SK-N-SH treated with all-trans-retinoic acid at 6 μM for 48 hours (cell line): ENCODE results near the gene CD46.

Experiments used
- ARNTL ChIP-seq: fragments of 450-650 bp; formaldehyde crosslinking; IDR thresholded peaks from 2 replicates; pipeline ENCODE4 v1.5.0; 2020; ENCODE audit warnings: low read depth, mild to moderate bottlenecking, moderate library complexity, borderline replicate concordance
- BACH2 ChIP-seq: fragments of 250-450 bp; sonication (Bioruptor Pico); IDR thresholded peaks from 2 replicates; pipeline ENCODE4 v1.9.0; 2021; ENCODE audit warnings: mild to moderate bottlenecking, borderline replicate concordance
- CREB5 ChIP-seq: fragments of 250-450 bp; sonication (Bioruptor Pico); IDR thresholded peaks from 2 replicates; pipeline ENCODE4 v1.5.1; 2020; ENCODE audit warnings: low read depth, mild to moderate bottlenecking, moderate library complexity
- CSRNP3 ChIP-seq: fragments of 250-450 bp; sonication (Bioruptor Pico); IDR thresholded peaks from 2 replicates; pipeline ENCODE4 v1.5.1; 2021; ENCODE audit warnings: mild to moderate bottlenecking, moderate library complexity
- GLIS3 ChIP-seq: fragments of 250-450 bp; sonication (Bioruptor Pico); IDR thresholded peaks from 2 replicates; pipeline ENCODE4 v1.5.0; 2020; ENCODE audit warnings: mild to moderate bottlenecking, moderate library complexity
- ISL1 ChIP-seq: fragments of 250-450 bp; sonication (Bioruptor Pico); IDR thresholded peaks from 2 replicates; pipeline ENCODE4 v2.1.2; 2022; ENCODE audit warnings: mild to moderate bottlenecking, moderate library complexity
- PATZ1 ChIP-seq: fragments of 250-450 bp; sonication (Bioruptor Pico); IDR thresholded peaks from 2 replicates; pipeline ENCODE4 v1.8.0; 2020; ENCODE audit warnings: mild to moderate bottlenecking, moderate library complexity, borderline replicate concordance
- POU6F1 ChIP-seq: fragments of 250-450 bp; sonication (Bioruptor Pico); IDR thresholded peaks from 2 replicates; pipeline ENCODE4 v1.8.0; 2021; ENCODE audit warnings: low read depth, mild to moderate bottlenecking, moderate library complexity, borderline replicate concordance
- RARB ChIP-seq: fragments of 250-450 bp; sonication (Bioruptor Pico); IDR thresholded peaks from 2 replicates; pipeline ENCODE4 v1.8.0; 2021; ENCODE audit warnings: mild to moderate bottlenecking, moderate library complexity
- TOX ChIP-seq: fragments of 250-450 bp; sonication (Bioruptor Pico); IDR thresholded peaks from 2 replicates; pipeline ENCODE4 v1.8.0; 2021; ENCODE audit warnings: mild to moderate bottlenecking, moderate library complexity, borderline replicate concordance

DNA sequence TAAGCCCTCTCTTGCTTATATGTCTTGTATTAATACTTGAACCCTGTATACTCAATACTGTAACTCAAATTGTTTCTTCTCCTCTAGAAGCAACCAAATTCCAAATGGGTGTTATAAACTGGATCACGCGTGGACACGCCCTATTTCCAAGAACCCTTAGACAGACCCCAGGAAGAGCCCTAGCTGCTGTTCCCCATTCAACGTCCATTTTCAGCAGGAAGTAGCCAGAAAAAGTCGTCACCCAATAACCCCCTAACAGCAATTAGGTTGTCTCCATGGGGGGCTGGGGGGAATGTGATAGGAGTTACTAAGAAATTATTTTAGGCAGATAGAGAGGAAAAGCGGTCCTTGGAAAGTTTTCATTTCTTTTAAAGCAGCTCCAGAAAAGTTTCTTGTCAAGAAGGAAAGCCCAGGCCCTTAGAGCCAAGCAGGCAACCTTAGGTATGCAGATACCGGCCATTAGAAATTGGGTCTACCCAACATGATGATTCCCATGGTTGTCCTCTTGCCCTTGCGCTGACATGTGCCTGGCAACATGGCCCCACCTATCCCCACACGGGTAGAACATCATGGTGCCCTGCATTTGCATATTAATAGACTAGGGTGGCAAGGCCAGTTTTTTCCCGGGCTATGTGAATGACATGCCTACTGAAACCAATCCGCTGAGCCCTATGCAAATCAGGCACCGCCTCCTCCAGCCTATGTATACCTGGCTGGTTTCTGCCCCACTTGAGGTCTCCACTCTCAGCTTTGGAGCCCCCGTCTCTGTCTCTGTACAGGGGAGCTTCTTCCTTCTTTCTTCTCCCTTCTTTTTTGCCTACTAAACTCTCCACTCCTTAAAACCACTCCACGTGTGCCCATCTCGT lies 4.0 kb upstream of the CD46 start:
- TF ChIP-seq BACH2 (CRISPR knock-in tag) (no peak), POU6F1 (CRISPR knock-in tag) (no peak), ARNTL (CRISPR knock-in tag) (no peak), ISL1 (CRISPR knock-in tag) (no peak), PATZ1 (no peak), CSRNP3 (no peak), CREB5 (CRISPR knock-in tag) (no peak), TOX (no peak), RARB (CRISPR knock-in tag) (no peak), GLIS3 (no peak)
